ENCODE measurements around the gene PTPRU. TPM values are rescaled to one million over a fixed set of nuclear protein-coding genes. Genes with fewer than 3 reads are reported as not detected.
"Not testable (repeated sequence)": the region's sequence is repeated elsewhere in the genome, so short reads cannot be mapped to it uniquely, and the experiment has no call there.

The PTPRU gene
- total and polyA plus RNA-seq, 7 experiments from 2014 or later = 0.17 to 0.42 TPM; not detected in 5

- H3K4me3 ChIP-seq (ENCODE audit: low read length) = no peak overlapping the region
- Mint-ChIP-seq H3K27me3 (peaks cover 3 to 26% (median 7%) of the 10 kb centered on the region in 5 donors), H3K9me3 (peaks cover 0 to 4% (median 0%) of the 10 kb centered on the region in 11 donors), H3K4me3 (no peak overlapping the region), H3K36me3 (no peaks in the 10 kb centered on the region), H3K27ac (no peak overlapping the region), H3K4me1 (no peaks in the 10 kb centered on the region)
- no peaks in the 10 kb centered on the region for H3K9me3 ChIP-seq (ENCODE audit: control insufficient read depth in 2 of 3, low read length in 3 of 3)
- no peaks in the 10 kb centered on the region for H3K4me1 ChIP-seq (ENCODE audit: control insufficient read depth in 2 of 2, insufficient read depth in 2 of 2, low read length in 2 of 2)
- ATAC-seq (no peak), DNase-seq (no peak)
- ChIA-PET POLR2A (no interaction called here), CTCF (no interaction called here)
- no peaks in the 10 kb centered on the region for H3K27me3 ChIP-seq (ENCODE audit: control insufficient read depth in 2 of 2, insufficient read depth in 2 of 2, low read length in 2 of 2)
- no peaks in the 10 kb centered on the region for H3K36me3 ChIP-seq (ENCODE audit: control insufficient read depth in 2 of 3, insufficient read depth in 3 of 3, low read length in 3 of 3)
- no peak overlapping the region for H3K27ac ChIP-seq (ENCODE audit: low read depth, low read length)
- intact Hi-C loops (cut with micrococcal nuclease) = no loop called here
Observed at GRCh38 chr1:29297450-29297849, 61.1 kb downstream of the PTPRU start.

GRCh38 chr1:29298246-29298645 lies 61.9 kb downstream of the PTPRU start:
- H3K9me3 Mint-ChIP-seq = peaks cover 0 to 4% (median 0%) of the 10 kb centered on the region in 11 donors
- no peaks in the 10 kb centered on the region for H3K36me3 ChIP-seq (ENCODE audit: control insufficient read depth in 2 of 3, insufficient read depth in 3 of 3, low read length in 3 of 3)
- H3K27ac ChIP-seq (ENCODE audit: low read depth, low read length) = no peak overlapping the region
- H3K27ac Mint-ChIP-seq = no peak overlapping the region
- H3K27me3 ChIP-seq (ENCODE audit: control insufficient read depth in 2 of 2, insufficient read depth in 2 of 2, low read length in 2 of 2) = no peaks in the 10 kb centered on the region
- no peaks in the 10 kb centered on the region for H3K9me3 ChIP-seq (ENCODE audit: control insufficient read depth in 2 of 3, low read length in 3 of 3)
- POLR2A ChIA-PET = no interaction called here
- ATAC-seq = no peak
- H3K36me3 Mint-ChIP-seq = no peaks in the 10 kb centered on the region
- H3K4me3 Mint-ChIP-seq = no peak overlapping the region
- intact Hi-C loops (cut with micrococcal nuclease) = no loop called here
- no peaks in the 10 kb centered on the region for H3K4me1 Mint-ChIP-seq
- no peak for DNase-seq
- H3K4me1 ChIP-seq (ENCODE audit: control insufficient read depth in 2 of 2, insufficient read depth in 2 of 2, low read length in 2 of 2) = no peaks in the 10 kb centered on the region
- H3K27me3 Mint-ChIP-seq = peaks cover 3 to 26% (median 7%) of the 10 kb centered on the region in 5 donors
- CTCF ChIA-PET = no interaction called here
- no peak overlapping the region for H3K4me3 ChIP-seq (ENCODE audit: low read length)

DNA sequence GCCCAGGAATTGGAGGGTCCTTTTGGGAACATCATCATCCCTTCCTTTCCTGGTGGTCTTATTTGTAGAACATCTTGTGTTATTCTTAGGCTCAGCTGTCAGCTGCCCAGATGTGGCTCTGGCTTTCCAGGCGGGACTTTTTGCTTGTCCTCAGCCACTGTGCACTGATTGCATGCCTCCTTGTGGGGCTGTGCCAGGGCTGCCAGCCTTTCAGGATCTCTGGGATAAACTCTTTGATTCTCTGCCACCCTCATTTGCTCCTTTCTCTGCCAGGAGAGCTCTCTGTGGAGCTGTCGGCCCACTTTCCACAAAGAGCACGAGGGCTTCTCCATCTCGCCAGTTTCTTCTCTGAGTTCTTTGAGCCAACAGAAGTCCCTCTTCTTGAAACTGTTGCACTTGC lies 63.1 kb downstream of the PTPRU start:
- Mint-ChIP-seq H3K27ac (no peak overlapping the region), H3K36me3 (no peaks in the 10 kb centered on the region), H3K27me3 (peaks cover 3 to 26% (median 10%) of the 10 kb centered on the region in 5 donors), H3K4me1 (no peaks in the 10 kb centered on the region), H3K9me3 (peaks cover 0 to 4% (median 0%) of the 10 kb centered on the region in 11 donors), H3K4me3 (no peak overlapping the region)
- H3K4me3 ChIP-seq (ENCODE audit: low read length) = no peak overlapping the region
- H3K27me3 ChIP-seq (ENCODE audit: control insufficient read depth in 2 of 2, insufficient read depth in 2 of 2, low read length in 2 of 2) = no peaks in the 10 kb centered on the region
- no peaks in the 10 kb centered on the region for H3K9me3 ChIP-seq (ENCODE audit: control insufficient read depth in 2 of 3, low read length in 3 of 3)
- ATAC-seq (no peak), DNase-seq (no peak)
- CTCF ChIA-PET = no interaction called here
- no peaks in the 10 kb centered on the region for H3K36me3 ChIP-seq (ENCODE audit: control insufficient read depth in 2 of 3, insufficient read depth in 3 of 3, low read length in 3 of 3)
- POLR2A ChIA-PET = no interaction called here
- intact Hi-C loops (cut with micrococcal nuclease) = no loop called here
- no peaks in the 10 kb centered on the region for H3K4me1 ChIP-seq (ENCODE audit: control insufficient read depth in 2 of 2, insufficient read depth in 2 of 2, low read length in 2 of 2)
- H3K27ac ChIP-seq (ENCODE audit: low read depth, low read length) = no peak overlapping the region

- H3K9me3 ChIP-seq (ENCODE audit: control insufficient read depth in 2 of 3, low read length in 3 of 3); POLR2A ChIA-PET; H3K9me3 Mint-ChIP-seq; intact Hi-C loops (cut with micrococcal nuclease); CTCF ChIA-PET; H3K36me3 ChIP-seq (ENCODE audit: control insufficient read depth in 2 of 3, insufficient read depth in 3 of 3, low read length in 3 of 3); ATAC-seq; H3K27me3 ChIP-seq (ENCODE audit: control insufficient read depth in 2 of 2, insufficient read depth in 2 of 2, low read length in 2 of 2); H3K36me3 Mint-ChIP-seq; H3K27ac ChIP-seq (ENCODE audit: low read depth, low read length); H3K4me1 Mint-ChIP-seq; DNase-seq; H3K4me1 ChIP-seq (ENCODE audit: control insufficient read depth in 2 of 2, insufficient read depth in 2 of 2, low read length in 2 of 2); H3K27ac Mint-ChIP-seq; H3K4me3 Mint-ChIP-seq; H3K4me3 ChIP-seq (ENCODE audit: low read length): not testable (repeated sequence)
- peaks cover 0 to 26% (median 10%) of the 10 kb centered on the region in 5 donors for H3K27me3 Mint-ChIP-seq
Observed at GRCh38 chr1:29301732-29302131, 65.4 kb downstream of the PTPRU start.

DNA sequence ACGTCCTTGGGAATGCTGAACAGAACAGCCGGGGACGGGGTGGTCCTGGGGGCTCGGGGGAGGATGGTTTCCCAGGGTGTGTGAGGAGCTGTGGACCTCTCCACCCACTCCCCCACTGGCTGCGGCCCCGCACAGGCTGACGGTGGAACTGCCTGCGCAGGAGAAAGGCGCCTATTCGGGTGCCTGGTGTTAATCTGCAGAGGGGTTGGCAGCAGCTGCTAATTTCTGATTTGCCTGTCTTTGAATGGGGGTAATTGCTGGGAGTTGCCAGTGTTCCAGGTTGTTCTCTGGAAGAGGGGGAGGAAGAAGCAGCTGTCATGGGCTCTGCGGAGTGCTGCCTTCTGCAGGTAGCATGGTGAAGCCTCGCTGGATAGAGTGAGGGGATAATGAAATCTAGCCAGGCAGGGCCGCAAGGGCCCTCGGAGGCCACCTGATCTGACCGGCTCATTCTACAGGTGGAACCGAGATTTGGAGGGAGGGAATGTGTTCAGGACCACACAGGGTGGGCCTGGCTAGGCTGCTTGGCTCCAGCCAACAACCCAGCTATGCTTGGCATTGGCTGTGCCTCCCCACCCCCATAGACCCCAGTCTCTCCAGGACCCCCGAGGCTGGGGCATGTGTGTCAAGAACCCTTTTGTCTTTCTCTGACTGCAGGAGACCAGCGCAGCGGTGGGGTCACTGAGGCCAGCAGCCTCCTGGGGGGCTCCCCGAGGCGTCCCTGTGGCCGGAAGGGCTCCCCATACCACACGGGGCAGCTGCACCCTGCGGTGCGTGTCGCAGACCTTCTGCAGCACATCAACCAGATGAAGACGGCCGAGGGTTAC lies 67.1 kb downstream of the PTPRU start:
- no peaks in the 10 kb centered on the region for H3K4me1 Mint-ChIP-seq
- no peak for ATAC-seq
- ChIA-PET CTCF (no interaction called here), POLR2A (no interaction called here)
- H3K27me3 Mint-ChIP-seq = peaks cover 0 to 17% (median 10%) of the 10 kb centered on the region in 5 donors
- Histone ChIP-seq H3K27ac (ENCODE audit: low read depth, low read length) (no peak overlapping the region), H3K4me1 (ENCODE audit: control insufficient read depth in 2 of 2, insufficient read depth in 2 of 2, low read length in 2 of 2) (no peaks in the 10 kb centered on the region), H3K36me3 (ENCODE audit: control insufficient read depth in 2 of 3, insufficient read depth in 3 of 3, low read length in 3 of 3) (no peaks in the 10 kb centered on the region), H3K4me3 (ENCODE audit: low read length) (no peak overlapping the region), H3K9me3 (ENCODE audit: control insufficient read depth in 2 of 3, low read length in 3 of 3) (no peaks in the 10 kb centered on the region), H3K27me3 (ENCODE audit: control insufficient read depth in 2 of 2, insufficient read depth in 2 of 2, low read length in 2 of 2) (no peaks in the 10 kb centered on the region)
- intact Hi-C loops (cut with micrococcal nuclease) = no loop called here
- H3K4me3 Mint-ChIP-seq = no peak overlapping the region
- H3K9me3 Mint-ChIP-seq = peaks cover 0 to 4% (median 0%) of the 10 kb centered on the region in 11 donors
- H3K36me3 Mint-ChIP-seq = no peaks in the 10 kb centered on the region
- H3K27ac Mint-ChIP-seq = no peak overlapping the region
- no peak for DNase-seq

GRCh38 chr1:29304025-29304684 lies 67.8 kb downstream of the PTPRU start:
- Mint-ChIP-seq H3K27me3 (peaks cover 0 to 13% (median 10%) of the 10 kb centered on the region in 5 donors), H3K4me1 (peaks cover 0 to 1% (median 0%) of the 10 kb centered on the region in 7 donors), H3K4me3 (no peak overlapping the region), H3K27ac (no peak overlapping the region), H3K9me3 (peaks cover 0 to 4% (median 0%) of the 10 kb centered on the region in 11 donors), H3K36me3 (no peaks in the 10 kb centered on the region)
- no peak overlapping the region for H3K27ac ChIP-seq (ENCODE audit: low read depth, low read length)
- intact Hi-C loops (cut with micrococcal nuclease) = no loop called here
- no peaks in the 10 kb centered on the region for H3K4me1 ChIP-seq (ENCODE audit: control insufficient read depth in 2 of 2, insufficient read depth in 2 of 2, low read length in 2 of 2)
- no peak overlapping the region for H3K4me3 ChIP-seq (ENCODE audit: low read length)
- ATAC-seq (no peak), DNase-seq (no peak)
- CTCF ChIA-PET = no interaction called here
- no peaks in the 10 kb centered on the region for H3K9me3 ChIP-seq (ENCODE audit: control insufficient read depth in 2 of 3, low read length in 3 of 3)
- POLR2A ChIA-PET = no interaction called here
- H3K36me3 ChIP-seq (ENCODE audit: control insufficient read depth in 2 of 3, insufficient read depth in 3 of 3, low read length in 3 of 3) = no peaks in the 10 kb centered on the region
- H3K27me3 ChIP-seq (ENCODE audit: control insufficient read depth in 2 of 2, insufficient read depth in 2 of 2, low read length in 2 of 2) = no peaks in the 10 kb centered on the region

DNA sequence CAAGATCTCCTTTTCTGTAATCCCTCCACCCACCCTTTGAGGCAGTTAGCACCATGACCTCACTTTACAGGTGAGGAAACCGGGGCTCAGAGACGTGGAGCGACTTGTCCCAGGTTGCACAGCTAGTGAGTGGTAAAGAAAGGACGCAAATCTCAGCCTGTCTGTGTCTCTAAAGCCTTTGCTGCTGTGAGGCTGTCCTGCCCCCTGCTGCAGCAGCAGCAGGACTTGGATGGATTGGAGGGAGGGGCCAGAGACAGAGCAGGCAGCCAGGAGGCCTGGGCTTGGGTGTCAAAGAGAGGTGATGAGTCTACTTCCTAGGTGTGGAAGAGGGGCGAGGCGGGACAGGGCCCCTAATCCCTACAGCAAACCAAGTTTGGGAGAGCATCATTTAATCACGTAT lies 69.6 kb downstream of the PTPRU start:
- ATAC-seq (no peak), DNase-seq (no peak)
- ChIA-PET POLR2A (no interaction called here), CTCF (no interaction called here)
- H3K4me3 ChIP-seq (ENCODE audit: low read length) = no peak overlapping the region
- intact Hi-C loops (cut with micrococcal nuclease) = no loop called here
- peaks cover 0 to 5% (median 2%) of the 10 kb centered on the region in 5 donors for H3K27me3 Mint-ChIP-seq
- H3K4me1 Mint-ChIP-seq = peaks cover 0 to 1% (median 0%) of the 10 kb centered on the region in 7 donors
- no peaks in the 10 kb centered on the region for H3K27me3 ChIP-seq (ENCODE audit: control insufficient read depth in 2 of 2, insufficient read depth in 2 of 2, low read length in 2 of 2)
- no peaks in the 10 kb centered on the region for H3K36me3 ChIP-seq (ENCODE audit: control insufficient read depth in 2 of 3, insufficient read depth in 3 of 3, low read length in 3 of 3)
- H3K4me3 Mint-ChIP-seq = no peak overlapping the region
- H3K9me3 ChIP-seq (ENCODE audit: control insufficient read depth in 2 of 3, low read length in 3 of 3) = no peaks in the 10 kb centered on the region
- H3K27ac ChIP-seq (ENCODE audit: low read depth, low read length) = no peak overlapping the region
- peaks cover 0 to 4% (median 0%) of the 10 kb centered on the region in 11 donors for H3K9me3 Mint-ChIP-seq
- H3K36me3 Mint-ChIP-seq = no peaks in the 10 kb centered on the region
- no peak overlapping the region for H3K27ac Mint-ChIP-seq
- no peaks in the 10 kb centered on the region for H3K4me1 ChIP-seq (ENCODE audit: control insufficient read depth in 2 of 2, insufficient read depth in 2 of 2, low read length in 2 of 2)

Data from naive thymus-derived CD4-positive, alpha-beta T cell (primary cell).